Uterus (tissue), 2 donors: Measurements from ENCODE around the gene MFSD6L.

Experiments used
- POLR2A ChIP-seq, 2 donors: fragments of 450-650 bp; IDR thresholded peaks; one replicate each; pipeline ENCODE4 v1.6.1; 2016; ENCODE audit warnings: antibody characterized with exemption in 2 of 2, mild to moderate bottlenecking in 1 of 2, moderate library complexity in 1 of 2
- TF ChIP-seq, protein P1 (sequence below), 4 experiments: fragments of 200-600 bp in 2 of 4; fragments of 450-650 bp in 2 of 4; sonication (generic) in 2 of 4; IDR thresholded peaks; one replicate each; pipeline ENCODE4 v1.5.1; 2016 to 2019; ENCODE audit warnings: antibody characterized with exemption in 4 of 4, mild to moderate bottlenecking in 2 of 4, moderate library complexity in 1 of 4

DNA sequence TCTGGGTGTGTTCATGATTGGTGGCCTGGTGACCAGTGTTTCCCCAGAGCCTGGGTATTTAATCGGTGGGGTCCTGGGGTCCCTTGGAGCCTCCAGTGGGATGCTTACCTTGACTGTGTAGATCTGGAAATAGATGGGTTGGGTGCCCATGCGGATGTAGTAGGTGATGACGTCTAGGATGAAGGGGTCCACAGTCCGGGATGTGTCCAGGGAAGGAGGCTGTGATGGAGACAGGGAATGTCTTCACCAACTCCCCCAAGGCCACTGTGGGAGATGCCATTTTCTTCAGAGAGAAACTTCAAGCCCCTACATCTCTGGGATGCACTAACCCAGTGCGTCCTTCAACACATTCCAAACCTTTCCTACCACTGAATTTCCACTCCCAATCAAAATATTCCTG is 24.1 kb upstream of the MFSD6L start:
- TF ChIP-seq, protein P1, sequence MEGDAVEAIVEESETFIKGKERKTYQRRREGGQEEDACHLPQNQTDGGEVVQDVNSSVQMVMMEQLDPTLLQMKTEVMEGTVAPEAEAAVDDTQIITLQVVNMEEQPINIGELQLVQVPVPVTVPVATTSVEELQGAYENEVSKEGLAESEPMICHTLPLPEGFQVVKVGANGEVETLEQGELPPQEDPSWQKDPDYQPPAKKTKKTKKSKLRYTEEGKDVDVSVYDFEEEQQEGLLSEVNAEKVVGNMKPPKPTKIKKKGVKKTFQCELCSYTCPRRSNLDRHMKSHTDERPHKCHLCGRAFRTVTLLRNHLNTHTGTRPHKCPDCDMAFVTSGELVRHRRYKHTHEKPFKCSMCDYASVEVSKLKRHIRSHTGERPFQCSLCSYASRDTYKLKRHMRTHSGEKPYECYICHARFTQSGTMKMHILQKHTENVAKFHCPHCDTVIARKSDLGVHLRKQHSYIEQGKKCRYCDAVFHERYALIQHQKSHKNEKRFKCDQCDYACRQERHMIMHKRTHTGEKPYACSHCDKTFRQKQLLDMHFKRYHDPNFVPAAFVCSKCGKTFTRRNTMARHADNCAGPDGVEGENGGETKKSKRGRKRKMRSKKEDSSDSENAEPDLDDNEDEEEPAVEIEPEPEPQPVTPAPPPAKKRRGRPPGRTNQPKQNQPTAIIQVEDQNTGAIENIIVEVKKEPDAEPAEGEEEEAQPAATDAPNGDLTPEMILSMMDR (IDR thresholded peaks at IDR 0.05) = no peak
- no peak for TF ChIP-seq POLR2A (IDR thresholded peaks at IDR 0.05)
